ENCODE measurements around the gene PSMA5.

GRCh38 chr1:109423498-109423897 is 2.8 kb downstream of the PSMA5 start:
- TF ChIP-seq KDM1A (IDR thresholded peaks at IDR 0.05; ENCODE audit: low read depth) (no peak), EP300 (IDR thresholded peaks at IDR 0.05) (no peak), HES2 (IDR thresholded peaks at IDR 0.05) (no peak), CTCF (IDR thresholded peaks at IDR 0.05) (no peak), POLR2AphosphoS2 (conservative IDR thresholded peaks at IDR 0.05; ENCODE audit: low read length) (no peak), POLR2A (IDR thresholded peaks at IDR 0.05; ENCODE audit: low read length) (no peak), REST (IDR thresholded peaks at IDR 0.05) (no peak), SMC3 (IDR thresholded peaks at IDR 0.05) (no peak), SREBF2 (IDR thresholded peaks at IDR 0.05) (no peak)
